Upper lobe of right lung (tissue), 1 donor: Measurements from ENCODE around the gene TPRG1. TPM values are rescaled to one million over a fixed set of nuclear protein-coding genes. Genes with fewer than 3 reads are reported as not detected.
A peak's percentile ranks its signal among the peaks of the same experiment; 100 is the strongest.

ENCODE experiments used
- ATAC-seq: fragments of 200-7000 bp; cut with Tn5 transposase; one replicate; pipeline ENCODE4 v1.9.1; 2020; ENCODE audit warnings: mild to moderate bottlenecking, moderate library complexity
- DNase-seq: peaks from one replicate; pipeline ENCODE4 v3.0.0-alpha.2; 2020
- H3K27ac ChIP-seq: fragments of 200-600 bp; one replicate; pipeline ENCODE4 v1.8.0; 2022
- H3K27me3 ChIP-seq: fragments of 200-600 bp; one replicate; pipeline ENCODE4 v1.8.0; 2022; ENCODE audit warnings: mild to moderate bottlenecking
- H3K36me3 ChIP-seq: fragments of 200-600 bp; one replicate; pipeline ENCODE4 v1.8.0; 2022
- H3K4me1 ChIP-seq: fragments of 200-600 bp; one replicate; pipeline ENCODE4 v1.8.0; 2022
- H3K4me3 ChIP-seq: fragments of 200-600 bp; one replicate; pipeline ENCODE4 v1.8.0; 2022; ENCODE audit warnings: mild to moderate bottlenecking
- H3K9me3 ChIP-seq: fragments of 200-600 bp; one replicate; pipeline ENCODE4 v1.8.0; 2022
- intact Hi-C: fragments of 100-400 bp; cut with DNase I; formaldehyde crosslinking; loops from one replicate; pipeline ENCODE4 v1.11.0; 2022
- total RNA-seq: library from RNA; stranded (reverse); fragmentation: NEBNext Ultra II Directional; extraction: Animal tissue kit (Norgen Biotek cat#: 25700); gene quantifications from one replicate; pipeline ENCODE4 v1.2.1, GENCODE V29; 2021
- TF ChIP-seq, protein P1 (sequence below): fragments of 200-600 bp; IDR thresholded peaks from one replicate; pipeline ENCODE4 v1.8.0; 2022; ENCODE audit warnings: antibody characterized with exemption
- donor health status: DM: no; HTN: yes; CAD: no; lungs with severe emphysema.

Gene TPRG1
- total RNA-seq, 1 donor from 2014 or later, result 22.3 TPM

DNA sequence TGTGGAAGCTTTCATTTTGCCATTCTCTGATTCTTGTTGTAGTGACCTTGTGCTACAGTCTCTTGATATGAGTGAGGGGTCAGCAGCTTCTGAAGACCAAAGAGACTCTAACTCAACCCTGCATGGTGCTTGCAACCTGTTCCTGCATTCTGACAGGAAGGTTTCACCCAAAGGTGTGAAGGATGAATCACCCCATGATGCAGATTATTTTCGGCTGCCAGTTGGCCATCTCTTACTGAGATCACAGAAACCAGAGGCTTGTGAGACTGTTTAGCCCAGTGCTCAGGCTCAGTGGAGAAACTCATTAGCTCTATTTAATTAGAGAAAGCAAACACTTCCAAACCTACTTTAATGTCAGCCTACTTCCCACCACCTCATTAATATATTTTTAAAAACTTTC lies 29.2 kb upstream of the TPRG1 start:
- Histone ChIP-seq H3K27me3 (no peaks in the 10 kb centered on the region), H3K9me3 (no peaks in the 10 kb centered on the region), H3K27ac (no peak overlapping the region), H3K4me3 (no peak overlapping the region), H3K36me3 (peaks cover 4% of the 10 kb centered on the region), H3K4me1 (peaks cover 11% of the 10 kb centered on the region)
- ATAC-seq (no peak), DNase-seq (no peak)
- TF ChIP-seq, protein P1, sequence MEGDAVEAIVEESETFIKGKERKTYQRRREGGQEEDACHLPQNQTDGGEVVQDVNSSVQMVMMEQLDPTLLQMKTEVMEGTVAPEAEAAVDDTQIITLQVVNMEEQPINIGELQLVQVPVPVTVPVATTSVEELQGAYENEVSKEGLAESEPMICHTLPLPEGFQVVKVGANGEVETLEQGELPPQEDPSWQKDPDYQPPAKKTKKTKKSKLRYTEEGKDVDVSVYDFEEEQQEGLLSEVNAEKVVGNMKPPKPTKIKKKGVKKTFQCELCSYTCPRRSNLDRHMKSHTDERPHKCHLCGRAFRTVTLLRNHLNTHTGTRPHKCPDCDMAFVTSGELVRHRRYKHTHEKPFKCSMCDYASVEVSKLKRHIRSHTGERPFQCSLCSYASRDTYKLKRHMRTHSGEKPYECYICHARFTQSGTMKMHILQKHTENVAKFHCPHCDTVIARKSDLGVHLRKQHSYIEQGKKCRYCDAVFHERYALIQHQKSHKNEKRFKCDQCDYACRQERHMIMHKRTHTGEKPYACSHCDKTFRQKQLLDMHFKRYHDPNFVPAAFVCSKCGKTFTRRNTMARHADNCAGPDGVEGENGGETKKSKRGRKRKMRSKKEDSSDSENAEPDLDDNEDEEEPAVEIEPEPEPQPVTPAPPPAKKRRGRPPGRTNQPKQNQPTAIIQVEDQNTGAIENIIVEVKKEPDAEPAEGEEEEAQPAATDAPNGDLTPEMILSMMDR, result no peak
- intact Hi-C loops, result loop anchor here (10.0 kb wide), 1 partner anchor 188 kb away; no protein-coding TSS in a partner anchor

DNA sequence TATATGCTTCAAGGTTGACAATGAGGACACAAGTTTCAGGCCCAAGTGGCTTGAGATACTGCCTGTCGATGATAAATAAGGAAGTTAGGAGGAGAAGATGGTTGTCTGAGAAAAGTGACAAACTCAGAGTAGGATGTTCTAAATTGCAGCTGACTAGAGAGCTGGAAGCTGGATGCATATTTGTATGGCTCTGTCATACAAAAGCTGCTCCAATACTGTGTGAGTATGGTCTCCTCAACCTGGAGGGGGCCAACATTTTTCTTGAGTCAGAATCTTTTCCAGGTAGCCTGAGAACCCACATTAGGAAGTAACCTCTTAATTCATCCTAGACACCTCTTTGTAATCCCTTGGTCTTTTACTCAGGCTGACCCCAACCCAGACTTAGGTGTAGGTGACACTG lies 28.4 kb upstream of the TPRG1 start:
- no peaks in the 10 kb centered on the region for H3K9me3 ChIP-seq
- intact Hi-C loops, result loop anchor here (10.0 kb wide), 1 partner anchor 189 kb away; no protein-coding TSS in a partner anchor
- no peaks in the 10 kb centered on the region for H3K27me3 ChIP-seq
- TF ChIP-seq, protein P1, result no peak
- H3K4me1 ChIP-seq, result peaks cover 15% of the 10 kb centered on the region
- peaks cover 4% of the 10 kb centered on the region for H3K36me3 ChIP-seq
- no peak overlapping the region for H3K27ac ChIP-seq
- no peak overlapping the region for H3K4me3 ChIP-seq
- ATAC-seq (no peak), DNase-seq (no peak)

DNA sequence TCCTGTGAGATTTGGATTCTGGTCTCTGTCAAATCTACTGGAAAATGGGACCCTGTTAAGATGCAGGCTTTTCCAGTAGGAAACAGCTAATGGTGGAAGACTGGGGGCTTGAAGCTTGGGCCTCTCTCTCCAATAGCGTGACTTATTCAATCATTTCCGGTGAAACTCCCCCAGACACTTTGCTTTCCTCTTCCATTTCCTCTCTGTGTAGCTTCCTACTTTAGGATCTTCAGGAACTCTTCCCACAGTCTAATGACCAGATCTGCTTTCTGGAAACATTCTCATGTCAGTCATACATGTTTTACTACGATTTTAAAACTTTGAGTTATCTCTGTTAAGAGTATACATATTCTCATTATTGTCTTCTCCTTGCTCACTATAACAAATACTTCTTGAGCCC lies 28.0 kb upstream of the TPRG1 start:
- intact Hi-C loops, result loop anchor here (10.0 kb wide), 1 partner anchor 189 kb away; no protein-coding TSS in a partner anchor
- no peak for DNase-seq
- ATAC-seq, result no peak
- Histone ChIP-seq H3K27me3 (no peaks in the 10 kb centered on the region), H3K9me3 (no peaks in the 10 kb centered on the region), H3K4me3 (no peak overlapping the region), H3K4me1 (peaks cover 15% of the 10 kb centered on the region), H3K27ac (no peak overlapping the region), H3K36me3 (peaks cover 4% of the 10 kb centered on the region)
- TF ChIP-seq, protein P1, result no peak

DNA sequence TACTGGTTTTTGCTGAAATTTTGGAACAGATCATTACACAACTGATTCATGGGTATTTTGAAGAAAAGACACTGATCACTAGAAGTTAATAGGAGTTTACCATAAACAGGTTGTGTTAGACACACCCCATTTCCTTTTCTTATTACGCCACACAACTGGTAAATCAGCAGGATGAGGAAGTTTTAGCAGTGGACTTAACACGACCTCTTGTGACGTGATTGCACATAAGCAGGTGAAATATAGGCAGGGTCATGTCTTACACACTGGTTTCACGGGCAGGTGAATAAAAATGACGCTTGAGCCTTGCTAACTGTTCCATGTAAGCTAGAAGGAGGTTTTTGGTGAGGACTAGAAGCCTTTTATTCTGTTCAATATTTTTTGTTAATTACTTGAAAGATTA lies 27.1 kb upstream of the TPRG1 start:
- H3K9me3 ChIP-seq, result no peaks in the 10 kb centered on the region
- DNase-seq (no peak), ATAC-seq (peak; percentile 74)
- intact Hi-C loops, result loop anchor here (10.0 kb wide), 1 partner anchor 190 kb away; no protein-coding TSS in a partner anchor
- H3K36me3 ChIP-seq, result peaks cover 4% of the 10 kb centered on the region
- TF ChIP-seq, protein P1, result peak; percentile 27
- no peak overlapping the region for H3K4me3 ChIP-seq
- H3K27me3 ChIP-seq, result no peaks in the 10 kb centered on the region
- H3K4me1 ChIP-seq, result peaks cover 15% of the 10 kb centered on the region
- no peak overlapping the region for H3K27ac ChIP-seq

DNA sequence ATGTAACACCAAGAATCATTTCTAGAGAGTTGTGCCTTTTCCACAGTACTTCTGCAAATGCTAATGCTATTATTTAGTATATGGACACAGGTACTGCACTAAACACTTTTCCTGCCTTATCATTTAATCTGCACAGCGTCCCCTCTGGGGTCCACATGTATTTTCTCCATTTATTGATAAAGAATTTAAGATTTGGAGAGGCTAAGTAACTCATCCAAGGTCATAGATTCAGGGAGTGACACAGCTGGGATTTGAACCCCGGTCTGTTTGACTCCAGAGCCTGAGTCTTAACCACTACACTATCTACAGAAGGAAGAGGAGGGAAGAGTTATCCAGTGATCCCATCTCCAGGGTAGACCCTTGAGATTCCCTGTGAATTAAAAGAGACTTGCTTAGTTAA lies 24.9 kb upstream of the TPRG1 start:
- H3K27me3 ChIP-seq, result no peaks in the 10 kb centered on the region
- TF ChIP-seq, protein P1, result no peak
- DNase-seq (no peak), ATAC-seq (no peak)
- intact Hi-C loops, result loop anchor here (10.0 kb wide), 1 partner anchor 192 kb away; no protein-coding TSS in a partner anchor
- peaks cover 15% of the 10 kb centered on the region for H3K4me1 ChIP-seq
- no peak overlapping the region for H3K4me3 ChIP-seq
- H3K36me3 ChIP-seq, result peaks cover 6% of the 10 kb centered on the region
- H3K9me3 ChIP-seq, result no peaks in the 10 kb centered on the region
- H3K27ac ChIP-seq, result no peak overlapping the region

DNA sequence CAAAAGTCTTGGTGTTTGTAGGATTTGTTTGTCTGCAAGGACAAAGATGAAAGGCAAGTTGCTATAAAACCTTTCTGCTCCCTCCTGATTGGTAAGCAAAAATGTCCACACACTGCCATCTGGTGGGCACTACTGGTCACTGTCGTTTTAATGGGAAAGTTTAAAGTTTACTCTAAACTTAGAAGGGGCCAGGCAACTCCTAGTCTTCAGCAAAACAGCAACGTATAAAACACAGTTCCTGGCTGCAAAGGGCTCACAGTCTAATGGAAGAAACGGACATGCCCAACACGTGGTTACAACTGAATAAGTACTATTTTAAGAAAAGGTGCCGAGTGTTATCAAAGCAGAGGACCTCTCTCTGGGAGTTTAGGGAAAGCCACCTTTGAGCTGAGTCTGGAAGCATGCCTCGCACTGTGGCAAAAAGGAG lies 23.7 kb upstream of the TPRG1 start:
- no peak overlapping the region for H3K4me3 ChIP-seq
- no peak overlapping the region for H3K27ac ChIP-seq
- ATAC-seq, result peak; percentile 89

More for the DNA sequence above, 23.7 kb upstream of the TPRG1 start:
- TF ChIP-seq, protein P1, result peak; percentile 79
- Histone ChIP-seq H3K4me1 (peaks cover 15% of the 10 kb centered on the region), H3K36me3 (peaks cover 6% of the 10 kb centered on the region), H3K9me3 (no peaks in the 10 kb centered on the region), H3K27me3 (no peaks in the 10 kb centered on the region)
- intact Hi-C loops, result loop anchor here (10.0 kb wide), 1 partner anchor 193 kb away; no protein-coding TSS in a partner anchor
- DNase-seq, result no peak
